Keratinocyte (primary cell): ENCODE results near the gene KRCC1. TPM values are rescaled to one million over a fixed set of nuclear protein-coding genes. Genes with fewer than 3 reads are reported as not detected.

Experiments
- DNase-seq: peaks from one replicate; pipeline ENCODE4 v3.0.0-alpha.2; 2011; ENCODE audit warnings: low read depth, missing footprints, low spot score
- FAIRE-seq: peaks from 2 replicates; lab custom pipeline; 2011; peaks lifted over from hg19 to GRCh38; lab: Jason Lieb, UNC
- H2AFZ ChIP-seq: 2 replicates; pipeline ENCODE4 v1.6.0; 2012; ENCODE audit warnings: low read length, control low read depth, inconsistent platforms; ENCODE audit not compliant: control insufficient read depth
- H3K27ac ChIP-seq: 2 replicates; pipeline ENCODE4 v1.5.1; 2011; ENCODE audit warnings: low read length; ENCODE audit not compliant: control insufficient read depth, insufficient read depth
- H3K27me3 ChIP-seq: 3 replicates; pipeline ENCODE4 v1.6.0; 2011; ENCODE audit warnings: low read length; ENCODE audit not compliant: control insufficient read depth, insufficient read depth; ENCODE audit errors: extremely low read depth
- H3K36me3 ChIP-seq, 2 experiments: 2 replicates in 1 of 2; 3 replicates in 1 of 2; pipeline ENCODE4 v1.5.1; 2011; ENCODE audit warnings: low read length in 2 of 2, mild to moderate bottlenecking in 1 of 2; ENCODE audit not compliant: control insufficient read depth in 2 of 2, insufficient read depth in 2 of 2; ENCODE audit errors: extremely low read depth in 1 of 2
- H3K4me1 ChIP-seq: 3 replicates; pipeline ENCODE4 v1.5.1; 2011; ENCODE audit warnings: low read length; ENCODE audit not compliant: control insufficient read depth, insufficient read depth; ENCODE audit errors: extremely low read depth
- H3K4me2 ChIP-seq: 3 replicates; pipeline ENCODE4 v1.6.0; 2011; ENCODE audit warnings: low read depth, low read length; ENCODE audit not compliant: control insufficient read depth, insufficient read depth; ENCODE audit errors: extremely low read depth
- H3K4me3 ChIP-seq, 3 experiments: fragments of 200-600 bp in 1 of 3; sonication (generic) in 1 of 3; 2 replicates in 2 of 3; 3 replicates in 1 of 3; pipeline ENCODE4 v1.5.1; 2011 to 2016; ENCODE audit warnings: low read length in 3 of 3, mild to moderate bottlenecking in 3 of 3, control low read depth in 2 of 3, inconsistent platforms in 1 of 3, low read depth in 1 of 3, mixed read lengths in 1 of 3, mixed run types in 1 of 3, moderate library complexity in 1 of 3; ENCODE audit not compliant: control insufficient read depth in 2 of 3, insufficient read depth in 2 of 3; ENCODE audit errors: extremely low read depth in 1 of 3
- H3K79me2 ChIP-seq: 2 replicates; pipeline ENCODE4 v1.6.0; 2012; ENCODE audit warnings: low read length; ENCODE audit not compliant: control insufficient read depth, insufficient read depth
- H3K9ac ChIP-seq: 3 replicates; pipeline ENCODE4 v1.6.0; 2011; ENCODE audit warnings: low read length; ENCODE audit not compliant: control insufficient read depth, insufficient read depth; ENCODE audit errors: extremely low read depth
- H3K9me1 ChIP-seq: 3 replicates; pipeline ENCODE4 v1.6.0; 2011; ENCODE audit warnings: low read length; ENCODE audit not compliant: control insufficient read depth, insufficient read depth; ENCODE audit errors: extremely low read depth
- H3K9me3 ChIP-seq: 2 replicates; pipeline ENCODE4 v1.5.1; 2012; ENCODE audit warnings: low read depth, low read length; ENCODE audit not compliant: control insufficient read depth
- H4K20me1 ChIP-seq: 3 replicates; pipeline ENCODE4 v1.6.0; 2011; ENCODE audit warnings: low read length; ENCODE audit not compliant: control insufficient read depth, insufficient read depth; ENCODE audit errors: extremely low read depth
- EZH2 ChIP-seq: IDR thresholded peaks from one replicate; pipeline ENCODE4 v1.6.1; 2012; ENCODE audit warnings: inconsistent platforms, mild to moderate bottlenecking, low read length, moderate library complexity
- dilution Hi-C: fragments of 300-500 bp; cut with MboI; formaldehyde crosslinking; loops from one replicate; pipeline ENCODE4 v1.7.0; 2020; ENCODE audit warnings: low sequenced_read_pairs; ENCODE audit not compliant: extremely low pct_ligation_motif_present
- polyA plus RNA-seq, 5 experiments: library from polyadenylated mRNA; depleted of rRNA in 3 of 5; stranded (reverse) in 3 of 5; stranded (forward) in 1 of 5; unstranded in 1 of 5; fragments of >200 nt; gene quantifications; 1 replicate in 1 of 5; 2 replicates in 3 of 5; 3 replicates in 1 of 5; pipeline versions ENCODE4 v1.2.1 to v1.2.3, GENCODE V29; 2011 to 2012; ENCODE audit warnings: missing spikeins in 2 of 5, low read depth in 1 of 5, low replicate concordance in 1 of 5
- TF ChIP-seq, protein P1 (sequence below), 3 experiments: IDR thresholded peaks in 1 of 3; conservative IDR thresholded peaks in 1 of 3; optimal IDR thresholded peaks in 1 of 3; 2 replicates in 2 of 3; 3 replicates in 1 of 3; pipeline versions ENCODE3 to v1.5.1; 2011; ENCODE audit warnings: low read length in 3 of 3, mild to moderate bottlenecking in 3 of 3, moderate library complexity in 2 of 3, control low read depth in 1 of 3, inconsistent platforms in 1 of 3; ENCODE audit not compliant: insufficient read depth in 2 of 3; ENCODE audit errors: extremely low read depth in 1 of 3

The KRCC1 gene
- polyA plus RNA-seq, 1 donor (not counting 4 experiments of a cell fraction or from before 2014, with no cell fraction given): 21.1 TPM

DNA sequence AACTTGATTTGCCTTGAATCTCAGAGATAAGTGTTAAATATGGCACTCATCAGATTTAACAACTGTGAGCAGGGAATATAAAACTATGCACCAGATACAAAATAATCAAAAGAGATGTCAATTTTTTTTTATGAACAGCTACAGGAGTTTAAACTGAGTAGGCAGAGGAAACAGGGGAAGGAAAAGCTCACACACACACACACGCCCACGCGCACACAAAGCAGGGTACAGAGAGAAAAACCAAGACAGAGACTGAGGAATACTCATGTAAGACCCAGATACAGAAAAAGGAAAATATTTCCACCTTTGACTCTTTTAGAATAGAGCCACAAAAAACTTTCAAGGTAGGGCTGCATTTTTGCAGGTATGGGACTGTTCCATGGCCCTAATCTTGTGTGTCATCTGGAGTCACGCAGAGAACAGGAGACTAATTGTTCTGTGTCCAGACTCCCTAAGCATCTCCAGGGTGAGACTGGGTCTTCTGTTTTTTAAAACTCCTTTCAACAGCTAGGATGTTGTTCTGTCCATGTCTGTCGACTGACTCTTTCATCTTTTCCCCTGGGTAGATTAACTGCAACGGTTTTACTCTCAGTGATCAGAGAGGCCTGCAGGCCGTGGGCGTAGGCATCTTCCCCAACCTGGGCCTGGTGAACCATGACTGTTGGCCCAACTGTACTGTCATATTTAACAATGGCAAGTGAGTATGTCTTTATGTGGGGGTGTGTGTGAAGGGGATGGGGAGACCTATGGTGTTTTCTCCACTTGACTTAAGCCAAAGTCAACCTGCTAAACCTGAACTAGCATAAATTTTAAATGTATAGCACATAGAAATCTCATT, 35.1 kb upstream of the KRCC1 start:
- Histone ChIP-seq H4K20me1 (no peaks in the 10 kb centered on the region), H3K4me1 (no peaks in the 10 kb centered on the region), H3K9ac (no peak overlapping the region), H3K4me3 (no peak overlapping the region), H3K36me3 (no peaks in the 10 kb centered on the region), H3K27me3 (peaks cover 4% of the 10 kb centered on the region), H3K9me1 (no peaks in the 10 kb centered on the region), H2AFZ (no peak overlapping the region), H3K79me2 (no peaks in the 10 kb centered on the region), H3K9me3 (no peaks in the 10 kb centered on the region), H3K27ac (no peak overlapping the region), H3K4me2 (no peak overlapping the region)
- TF ChIP-seq, protein P1, sequence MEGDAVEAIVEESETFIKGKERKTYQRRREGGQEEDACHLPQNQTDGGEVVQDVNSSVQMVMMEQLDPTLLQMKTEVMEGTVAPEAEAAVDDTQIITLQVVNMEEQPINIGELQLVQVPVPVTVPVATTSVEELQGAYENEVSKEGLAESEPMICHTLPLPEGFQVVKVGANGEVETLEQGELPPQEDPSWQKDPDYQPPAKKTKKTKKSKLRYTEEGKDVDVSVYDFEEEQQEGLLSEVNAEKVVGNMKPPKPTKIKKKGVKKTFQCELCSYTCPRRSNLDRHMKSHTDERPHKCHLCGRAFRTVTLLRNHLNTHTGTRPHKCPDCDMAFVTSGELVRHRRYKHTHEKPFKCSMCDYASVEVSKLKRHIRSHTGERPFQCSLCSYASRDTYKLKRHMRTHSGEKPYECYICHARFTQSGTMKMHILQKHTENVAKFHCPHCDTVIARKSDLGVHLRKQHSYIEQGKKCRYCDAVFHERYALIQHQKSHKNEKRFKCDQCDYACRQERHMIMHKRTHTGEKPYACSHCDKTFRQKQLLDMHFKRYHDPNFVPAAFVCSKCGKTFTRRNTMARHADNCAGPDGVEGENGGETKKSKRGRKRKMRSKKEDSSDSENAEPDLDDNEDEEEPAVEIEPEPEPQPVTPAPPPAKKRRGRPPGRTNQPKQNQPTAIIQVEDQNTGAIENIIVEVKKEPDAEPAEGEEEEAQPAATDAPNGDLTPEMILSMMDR (optimal IDR thresholded peaks at IDR 0.05 in 1 of 3, IDR thresholded peaks at IDR 0.05 in 1 of 3, conservative IDR thresholded peaks at IDR 0.05 in 1 of 3; ENCODE audit: extremely low read depth in 1 of 3, insufficient read depth in 2 of 3, low read length in 3 of 3): no peak
- TF ChIP-seq EZH2: no peak
- FAIRE-seq (no peak), DNase-seq (no peak)
- dilution Hi-C loops: no loop called here

DNA sequence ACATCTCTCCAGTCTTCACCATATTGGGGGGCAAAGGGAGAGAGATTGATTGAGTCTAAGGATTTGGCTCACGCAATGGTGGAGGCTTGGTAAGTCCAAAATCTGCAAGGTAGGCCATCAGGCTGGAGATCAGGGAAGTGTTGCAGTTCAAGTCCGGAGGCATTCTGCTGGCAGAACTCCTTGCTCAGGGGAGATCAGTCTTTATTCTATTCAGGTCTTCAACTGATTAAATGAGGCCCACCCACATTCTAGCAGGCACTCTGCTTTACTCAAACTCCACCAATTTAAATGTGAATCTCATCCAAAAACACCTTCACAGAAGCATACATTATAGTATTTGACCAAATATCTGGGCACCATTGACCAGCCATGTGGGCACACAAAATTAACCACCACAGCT, 33.4 kb upstream of the KRCC1 start:
- peaks cover 4% of the 10 kb centered on the region for H3K27me3 ChIP-seq
- FAIRE-seq (no peak), DNase-seq (no peak)
- no peak overlapping the region for H3K27ac ChIP-seq
- H3K4me1 ChIP-seq: no peaks in the 10 kb centered on the region
- H4K20me1 ChIP-seq: no peaks in the 10 kb centered on the region
- no peaks in the 10 kb centered on the region for H3K9me1 ChIP-seq
- no peak overlapping the region for H3K9ac ChIP-seq
- no peaks in the 10 kb centered on the region for H3K9me3 ChIP-seq
- H3K36me3 ChIP-seq: no peaks in the 10 kb centered on the region
- no peaks in the 10 kb centered on the region for H3K79me2 ChIP-seq
- dilution Hi-C loops: no loop called here
- TF ChIP-seq, protein P1 (optimal IDR thresholded peaks at IDR 0.05 in 1 of 3, IDR thresholded peaks at IDR 0.05 in 1 of 3, conservative IDR thresholded peaks at IDR 0.05 in 1 of 3; ENCODE audit: extremely low read depth in 1 of 3, insufficient read depth in 2 of 3, low read length in 3 of 3): no peak
- no peak for TF ChIP-seq EZH2
- no peak overlapping the region for H2AFZ ChIP-seq
- no peak overlapping the region for H3K4me3 ChIP-seq
- no peak overlapping the region for H3K4me2 ChIP-seq
